ENCODE data around the gene JAM3.
A peak's percentile ranks its signal among the peaks of the same experiment; 100 is the strongest.

Gene JAM3

DNA sequence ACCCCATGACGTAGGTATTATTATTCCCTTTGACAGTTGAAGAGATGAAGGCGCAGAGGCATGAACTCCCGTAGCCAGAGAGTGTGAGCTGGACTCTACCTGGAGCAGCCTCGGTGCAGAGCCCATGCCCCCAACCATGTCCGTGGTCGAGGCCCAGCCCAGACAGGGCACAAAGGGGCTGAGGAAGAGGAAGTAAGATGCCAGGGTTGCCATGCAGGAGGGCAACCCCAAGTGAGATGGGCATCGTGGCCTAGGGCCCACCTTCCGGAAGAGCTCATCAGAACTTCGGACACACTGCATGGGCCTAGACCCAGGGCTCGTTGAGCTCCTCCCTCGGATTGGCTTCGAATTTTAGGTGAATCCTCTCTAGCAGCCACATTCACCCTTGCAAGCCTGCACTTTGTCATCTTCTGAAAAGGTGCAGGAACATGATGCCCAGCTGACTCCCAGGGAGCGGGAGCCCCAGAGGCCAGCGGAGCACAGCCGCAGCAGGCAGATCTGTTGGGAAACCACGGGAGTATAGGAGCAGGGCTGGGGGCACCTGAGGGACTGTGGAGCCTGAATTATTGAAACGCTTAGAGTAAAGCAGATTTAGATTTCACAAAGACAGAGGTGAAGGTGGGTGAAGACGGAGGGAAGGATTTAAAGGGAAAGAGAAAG lies 29.0 kb upstream of the JAM3 start:
- DNase-seq = no peak

DNA sequence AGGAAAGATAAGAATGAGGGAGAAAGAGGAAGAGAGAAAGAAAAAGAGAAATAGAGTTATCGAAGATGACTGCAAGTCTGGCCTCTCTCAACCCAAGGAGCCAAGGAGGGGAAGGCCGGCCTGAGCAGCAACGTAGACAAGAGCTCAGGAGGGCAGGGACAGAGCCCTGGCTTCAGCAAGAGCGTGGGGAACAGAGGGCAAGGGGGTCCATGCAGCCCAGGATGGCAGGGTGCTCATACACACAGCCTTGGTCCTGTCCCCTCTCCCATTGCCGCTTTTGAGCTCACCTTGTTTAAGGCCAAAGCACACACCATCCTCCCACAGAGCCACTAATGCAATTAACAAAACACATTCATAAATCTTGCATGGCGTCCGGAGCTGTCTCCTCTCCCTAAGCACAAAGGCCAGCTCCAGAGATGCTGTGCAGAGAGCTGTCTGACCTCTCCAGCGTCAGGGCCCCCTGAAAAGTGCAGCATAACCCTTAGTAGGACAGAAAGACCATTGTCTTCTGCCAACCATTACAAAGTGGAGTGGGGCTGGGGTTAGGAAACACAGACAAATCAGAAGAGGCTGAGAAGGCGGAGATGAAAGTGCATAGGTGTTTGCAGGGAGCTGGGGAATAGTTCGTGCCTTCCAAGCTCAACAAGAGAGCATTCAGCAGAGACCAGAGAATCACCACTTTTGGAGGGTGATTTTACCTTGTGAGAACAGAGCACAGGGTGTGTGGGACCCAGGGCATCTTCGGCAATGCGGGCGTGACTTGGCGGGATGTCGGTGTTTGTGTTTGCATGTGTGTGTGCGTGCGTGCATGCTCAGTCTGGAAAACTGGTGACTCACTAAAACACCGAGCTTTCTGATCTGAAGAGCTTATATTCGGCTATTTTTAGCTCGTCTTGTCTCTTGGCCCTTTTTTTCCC lies 28.2 kb upstream of the JAM3 start:
- DNase-seq = no peak

DNA sequence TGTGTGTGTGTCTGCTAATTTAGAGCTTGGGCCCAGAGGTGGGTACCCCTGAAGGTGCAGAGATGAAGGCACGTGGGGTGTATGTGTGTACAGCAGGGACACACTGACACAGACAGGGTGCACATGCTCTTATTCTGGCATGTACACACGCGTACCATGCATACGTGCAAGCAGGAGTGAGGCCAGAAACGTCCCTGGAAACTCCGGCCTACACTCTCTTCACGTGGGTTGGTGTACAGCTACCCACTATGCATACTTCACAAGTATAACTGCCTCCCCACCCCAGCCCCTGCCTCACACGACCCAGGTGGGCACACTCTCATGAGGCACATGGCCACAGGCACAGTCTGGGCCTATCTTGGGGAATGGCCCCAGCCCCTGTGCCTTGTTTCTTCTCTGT lies 27.5 kb upstream of the JAM3 start:
- DNase-seq = no peak

DNA sequence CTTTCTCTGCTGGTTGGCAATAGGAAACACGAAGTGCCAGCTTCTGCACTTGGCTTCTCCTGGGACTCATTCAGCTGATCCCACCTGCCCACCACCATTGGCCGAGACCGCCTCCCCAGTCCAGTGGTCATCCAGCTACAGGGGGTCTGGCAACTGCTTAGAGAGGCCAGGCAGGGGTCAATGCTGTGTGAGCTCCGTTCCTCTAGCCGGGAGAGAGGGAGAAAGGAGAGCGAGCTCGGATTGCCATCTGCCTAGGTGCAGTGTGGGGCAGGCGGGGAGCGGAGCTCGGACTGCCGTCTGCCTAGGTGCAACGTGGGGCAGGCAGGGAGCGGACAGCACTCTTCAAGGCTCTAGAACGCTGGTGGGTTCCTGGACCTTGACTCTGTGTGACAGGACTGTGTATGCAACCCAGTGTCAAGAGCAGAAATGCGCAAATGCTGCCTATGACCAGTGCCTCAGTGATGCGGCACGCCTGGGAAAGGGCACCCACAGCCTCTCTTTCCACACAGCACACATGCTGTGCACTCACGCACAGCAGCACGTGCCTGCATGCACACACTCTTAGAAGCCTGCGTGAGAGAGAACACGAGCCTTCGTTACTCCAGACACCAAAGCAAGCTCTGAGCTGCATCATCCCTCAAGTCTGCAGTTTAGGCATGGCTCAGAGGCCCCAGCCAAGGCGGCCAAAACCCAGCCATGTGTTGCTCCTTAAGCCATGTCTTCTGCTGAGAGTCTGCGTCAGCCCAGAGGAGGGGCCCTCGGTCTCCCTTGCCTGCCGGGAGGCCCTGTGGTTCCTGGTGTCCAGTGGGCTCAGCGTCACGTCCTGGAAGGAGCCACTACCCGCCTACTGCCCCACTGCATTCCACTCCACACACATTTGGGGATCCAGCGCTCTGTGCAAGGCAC lies 26.8 kb upstream of the JAM3 start:
- no peak for DNase-seq

DNA sequence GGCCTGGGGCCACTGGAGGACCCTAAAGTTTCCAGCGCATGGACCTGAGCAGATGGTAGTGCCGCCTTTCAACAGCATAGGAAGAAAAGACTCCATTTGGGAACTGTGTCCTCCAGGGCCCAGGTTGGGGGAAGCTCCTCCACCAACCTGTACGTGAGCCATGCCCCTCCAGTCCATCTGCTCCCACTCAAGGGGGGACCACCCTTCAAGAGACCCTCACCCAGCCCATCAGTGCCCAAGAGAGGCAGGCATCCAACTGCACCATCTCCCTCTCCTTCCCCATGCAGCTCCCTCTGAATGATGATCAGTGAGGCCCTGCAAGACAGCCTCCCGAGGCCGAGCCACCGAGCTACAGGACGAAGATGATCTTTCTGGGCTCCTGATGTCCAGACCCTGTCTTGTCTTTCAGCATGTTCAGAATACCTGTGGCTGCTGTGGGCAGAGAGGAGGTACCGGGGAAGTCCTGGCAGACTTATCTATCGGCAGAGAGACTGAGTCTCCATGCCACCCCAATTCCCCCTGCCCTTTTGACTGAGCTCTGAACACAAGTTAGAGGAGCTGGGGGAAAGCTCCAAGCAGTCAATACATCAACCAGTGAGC lies 25.0 kb upstream of the JAM3 start:
- no peak for DNase-seq

DNA sequence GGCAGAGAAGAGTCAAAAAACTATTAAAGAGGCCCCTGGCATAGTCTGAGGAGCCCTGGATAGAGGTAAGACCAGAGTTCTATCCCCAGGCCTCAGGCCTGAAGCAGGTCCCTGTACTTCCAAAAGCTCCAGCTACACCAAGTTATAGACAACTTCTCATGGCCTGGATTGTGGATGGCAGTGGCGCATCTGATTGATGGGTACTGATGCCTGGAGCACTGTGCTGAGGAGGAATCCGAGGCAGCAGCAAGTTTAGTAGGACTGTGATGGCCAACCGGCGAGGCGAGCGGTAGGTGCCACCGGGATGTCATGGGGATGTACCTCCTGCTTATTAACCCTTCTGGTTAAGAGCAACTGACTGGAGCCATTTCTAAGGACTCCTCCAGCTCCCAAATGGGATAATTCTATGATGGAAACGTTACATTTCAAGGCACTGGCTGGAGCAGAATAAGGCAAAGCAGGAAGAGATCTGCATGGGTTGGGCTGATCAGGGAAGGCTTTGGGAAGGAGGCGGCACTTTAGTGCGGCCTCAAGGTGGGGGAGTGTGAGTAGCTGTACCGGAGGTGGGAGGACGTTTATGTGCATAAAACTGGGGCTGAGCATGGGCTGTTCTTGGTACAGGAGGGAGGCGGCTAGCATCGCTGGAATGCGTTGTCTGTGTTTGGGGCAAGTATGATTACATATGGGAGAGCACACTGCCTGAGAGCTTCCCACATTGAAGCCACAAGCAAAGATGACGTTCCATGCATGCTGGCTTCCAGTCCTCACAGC lies 24.2 kb upstream of the JAM3 start:
- no peak for DNase-seq

DNA sequence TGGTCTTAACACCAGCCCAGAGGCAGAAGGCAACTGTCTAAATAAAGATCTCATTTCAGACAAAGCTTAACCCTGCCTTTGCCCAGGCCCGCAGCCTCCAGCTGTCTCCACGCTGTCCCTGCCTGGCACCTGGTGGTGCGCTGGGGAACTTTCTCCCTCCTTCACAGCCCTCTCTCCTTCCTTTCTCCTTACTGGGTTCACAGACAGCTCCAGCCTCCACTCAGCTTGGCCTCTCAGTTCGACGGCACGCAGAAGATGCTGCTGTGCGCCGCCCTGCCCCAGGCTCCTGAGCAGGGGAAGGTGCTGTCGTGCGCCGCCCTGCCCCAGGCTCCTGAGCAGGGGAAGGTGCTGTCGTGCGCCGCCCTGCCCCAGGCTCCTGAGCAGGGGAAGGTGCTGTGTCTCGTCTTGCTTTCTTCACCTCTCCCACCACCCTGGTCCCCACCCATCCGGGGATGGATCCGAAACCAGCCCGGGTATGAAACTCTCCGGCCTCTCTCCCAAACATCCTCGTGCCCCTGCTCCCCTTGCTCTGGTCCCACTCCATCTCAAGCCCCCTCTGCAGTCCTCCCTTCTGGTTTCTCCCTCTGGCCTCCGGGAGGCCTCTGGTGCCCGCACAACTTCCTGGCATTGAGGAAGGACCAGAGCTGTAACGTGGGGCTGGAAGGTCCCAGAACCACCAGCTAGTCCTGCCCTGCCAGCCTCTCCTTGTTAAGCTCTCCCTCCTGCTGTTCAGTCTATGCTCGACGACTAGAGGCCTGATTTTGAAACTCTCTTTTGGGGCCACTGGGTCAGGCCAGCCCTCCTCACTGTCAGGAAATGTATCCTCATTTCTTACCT lies 22.9 kb upstream of the JAM3 start:
- no peak for DNase-seq

DNA sequence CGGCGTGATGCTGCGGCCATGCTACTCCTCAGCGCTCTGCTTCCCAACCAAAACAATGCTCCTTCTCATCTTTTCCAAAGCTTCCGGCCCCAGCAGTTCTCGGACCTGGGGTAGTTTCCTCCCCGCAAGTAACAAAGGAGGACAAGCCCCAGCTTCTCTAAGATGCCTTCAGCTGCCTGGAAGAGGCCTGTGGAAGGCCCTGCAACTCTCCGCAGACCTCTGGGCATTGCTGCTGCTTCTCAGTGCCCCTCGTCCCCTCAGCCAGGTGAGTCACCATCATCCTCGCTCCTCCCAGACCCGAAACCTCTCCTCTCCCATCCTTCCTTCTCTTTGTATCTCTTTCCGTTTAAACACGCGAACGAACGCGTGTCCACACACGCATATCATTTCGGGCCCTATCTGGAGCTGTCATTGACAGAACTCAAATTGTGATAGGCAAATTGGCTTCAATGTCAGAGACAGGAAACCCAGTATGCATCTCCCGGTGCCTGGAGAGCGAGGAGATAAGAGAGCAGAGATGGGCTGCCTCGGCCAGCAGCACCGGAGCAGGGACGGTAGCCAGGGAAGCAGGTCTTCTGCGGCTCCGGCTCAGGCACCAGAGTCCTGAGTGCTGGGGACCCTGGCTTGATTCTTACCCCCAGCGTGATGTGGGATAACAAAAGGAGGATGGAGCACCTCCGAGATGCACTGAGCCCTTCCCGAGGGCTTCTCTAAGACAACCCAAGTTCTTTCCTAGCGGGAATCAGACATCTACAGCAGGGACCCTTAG lies 22.0 kb upstream of the JAM3 start:
- DNase-seq = no peak

DNA sequence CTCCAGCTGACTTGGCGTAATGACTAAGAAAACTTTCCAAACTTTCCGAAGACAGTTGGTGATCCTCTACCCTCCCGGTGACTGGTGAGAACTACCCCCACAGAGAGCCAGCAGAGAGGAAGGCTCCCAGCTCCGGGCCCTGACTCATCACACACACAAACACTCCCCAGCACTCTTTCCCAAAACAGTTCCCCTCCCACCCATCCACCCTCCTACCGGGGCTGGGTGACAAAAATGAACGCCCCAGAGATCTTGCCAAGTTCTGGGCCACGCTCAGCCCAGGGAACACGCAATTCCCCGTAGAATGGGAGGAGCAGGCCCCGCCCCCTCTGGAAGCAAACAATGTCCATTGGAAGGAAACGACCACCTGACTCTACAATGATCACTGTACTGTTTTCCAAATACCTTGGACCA lies 21.3 kb upstream of the JAM3 start:
- DNase-seq = no peak

DNA sequence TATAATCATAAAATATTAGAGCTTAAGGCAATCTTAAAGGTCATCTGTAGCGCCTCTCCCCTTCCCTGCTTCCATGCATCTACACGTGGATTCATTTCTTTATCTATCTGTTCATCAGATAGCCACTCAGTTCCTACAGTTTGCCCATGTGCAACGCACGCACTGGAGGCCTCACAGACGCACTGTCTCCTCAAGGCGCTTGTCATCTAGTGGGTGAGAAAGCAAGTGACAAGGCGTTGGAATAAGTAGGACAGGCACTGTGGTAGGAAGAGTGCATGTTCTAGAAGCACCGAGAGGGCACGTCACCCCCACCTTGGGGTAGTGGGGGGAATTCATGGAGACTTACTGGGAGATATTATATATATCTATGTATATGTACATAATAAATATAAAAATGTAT lies 20.8 kb upstream of the JAM3 start:
- no peak for DNase-seq

DNA sequence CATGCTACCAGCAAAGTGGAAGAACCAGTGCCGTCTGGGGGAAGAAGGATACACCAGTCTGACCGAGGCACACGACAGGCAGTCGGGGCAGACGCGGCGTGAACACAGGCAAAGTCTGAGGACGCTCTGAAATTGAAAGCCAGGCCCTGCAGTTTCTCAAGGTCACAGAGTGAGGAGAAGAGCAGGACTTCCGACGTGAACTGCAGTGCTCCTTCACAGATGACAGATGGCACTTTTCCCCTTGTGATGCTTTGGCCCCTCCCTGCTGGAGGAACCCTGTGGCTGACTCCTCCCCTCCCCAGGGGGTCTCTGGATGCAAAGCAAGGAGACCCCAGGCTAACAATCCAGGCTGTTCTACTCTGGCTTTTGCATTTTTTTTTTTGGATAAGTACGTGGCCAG lies 19.6 kb upstream of the JAM3 start:
- no peak for DNase-seq

DNA sequence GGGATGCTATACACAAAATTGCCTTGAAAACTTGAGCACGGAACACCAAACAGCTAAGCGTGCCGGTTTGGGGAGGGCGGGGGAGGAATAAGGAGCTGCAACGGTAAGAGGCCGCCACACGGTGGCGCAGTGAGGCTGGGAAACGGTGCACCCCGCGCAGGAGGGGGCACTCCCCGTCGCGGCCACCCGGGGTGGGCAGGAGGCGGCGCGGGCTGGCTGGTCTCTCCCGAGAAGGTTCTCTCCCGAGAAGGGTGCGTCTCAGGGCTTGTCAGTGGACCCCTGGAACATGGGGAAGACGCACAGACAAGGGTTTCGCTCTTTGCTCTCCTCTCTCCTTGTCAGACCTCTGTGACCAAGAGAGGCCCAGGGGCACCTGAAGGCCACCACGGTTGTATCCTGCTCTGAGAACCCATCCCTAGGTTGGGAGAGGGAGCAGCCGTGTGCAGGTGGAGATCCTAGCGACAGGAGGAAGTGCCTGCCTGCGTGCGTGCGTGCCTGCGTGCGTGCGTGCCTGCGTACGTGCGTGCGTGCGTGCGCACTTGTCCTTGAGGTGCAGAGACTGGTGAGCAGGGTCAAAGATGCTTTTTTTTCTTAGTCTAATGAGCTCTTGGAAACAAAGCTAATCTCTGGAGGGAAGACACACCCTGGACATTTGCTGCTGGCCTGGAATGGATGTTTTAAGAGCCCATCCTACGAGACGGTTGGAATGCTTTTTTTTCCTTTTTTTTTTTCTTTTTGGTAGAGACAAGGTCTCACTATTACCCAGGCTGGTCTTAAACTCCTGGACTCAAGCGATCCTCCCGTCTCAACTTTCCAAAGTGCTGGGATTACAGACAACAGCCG lies 18.1 kb upstream of the JAM3 start:
- peak; percentile 63 for DNase-seq

DNA sequence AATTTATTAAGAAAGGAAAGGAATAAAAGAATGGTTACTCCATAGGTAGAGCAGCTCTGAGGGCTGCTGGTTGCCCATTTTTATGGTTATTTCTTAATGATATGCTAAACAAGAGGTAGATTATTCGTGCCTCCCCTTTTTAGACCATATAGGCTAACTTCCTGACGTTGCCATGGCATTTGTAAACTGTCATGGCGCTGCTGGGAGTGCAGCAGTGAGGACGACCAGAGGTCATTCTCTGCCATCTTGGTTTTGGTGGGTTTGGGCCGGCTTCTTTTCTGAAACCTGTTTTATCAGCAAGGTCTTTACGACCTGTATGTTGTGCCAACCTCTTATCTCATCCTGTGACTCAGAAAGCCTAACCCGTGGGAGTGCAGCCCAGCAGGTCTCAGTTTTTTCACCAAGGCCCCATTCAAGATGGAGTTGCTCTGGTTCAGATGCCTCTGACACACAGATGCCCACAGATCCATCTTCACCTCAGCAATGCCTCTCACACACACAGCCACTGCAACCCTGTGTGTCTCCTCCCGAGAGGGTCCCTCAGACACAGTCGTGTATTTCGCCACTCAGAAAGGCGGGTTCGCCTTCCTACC lies 16.4 kb upstream of the JAM3 start:
- no peak for DNase-seq

DNA sequence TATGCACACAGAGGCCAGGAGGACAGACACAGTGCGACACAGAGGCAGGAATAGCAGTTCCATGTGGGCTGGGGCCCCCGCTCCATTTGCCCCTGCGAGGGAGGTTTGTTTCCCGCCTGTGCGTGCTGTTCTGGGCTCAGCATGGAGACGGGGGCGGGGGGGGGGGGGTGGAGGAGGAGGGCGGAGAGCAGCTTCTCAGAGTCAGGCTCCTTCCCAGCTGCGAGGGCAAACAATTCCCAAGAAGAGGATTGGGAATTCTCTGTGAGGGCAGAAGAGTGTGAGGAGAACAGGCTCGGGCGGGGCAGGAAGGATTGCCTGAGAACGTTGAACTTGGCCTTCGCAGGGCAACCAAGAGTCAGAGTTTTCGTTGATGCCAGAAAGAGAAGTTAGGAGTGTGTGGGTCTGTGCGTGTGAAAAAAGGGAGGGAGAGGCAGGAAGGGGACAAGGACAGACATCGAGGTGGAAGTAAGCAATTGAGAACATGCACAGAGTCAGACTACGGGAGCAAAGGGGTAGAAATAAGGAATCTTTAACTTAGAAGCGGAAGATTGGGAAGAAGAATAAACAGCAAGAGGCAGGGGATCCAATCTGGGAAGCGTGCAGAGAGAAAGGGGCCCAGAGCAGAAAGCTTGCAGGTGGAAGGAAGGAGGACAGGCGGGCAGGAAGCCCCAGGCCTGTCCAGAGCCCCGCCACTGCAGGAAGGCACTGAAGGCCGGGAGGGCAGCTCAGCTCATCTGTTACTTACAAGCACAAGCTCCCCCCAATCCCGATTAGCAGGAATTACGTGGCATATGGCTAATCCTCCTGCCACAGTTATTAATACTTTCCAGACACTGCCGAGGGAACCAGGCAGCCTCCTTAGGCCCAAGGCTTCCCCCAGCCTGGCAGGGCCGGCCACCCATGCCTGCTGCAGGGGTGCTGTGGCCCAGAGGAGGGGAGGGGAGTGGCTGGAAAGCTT lies 15.6 kb upstream of the JAM3 start:
- no peak for DNase-seq

DNA sequence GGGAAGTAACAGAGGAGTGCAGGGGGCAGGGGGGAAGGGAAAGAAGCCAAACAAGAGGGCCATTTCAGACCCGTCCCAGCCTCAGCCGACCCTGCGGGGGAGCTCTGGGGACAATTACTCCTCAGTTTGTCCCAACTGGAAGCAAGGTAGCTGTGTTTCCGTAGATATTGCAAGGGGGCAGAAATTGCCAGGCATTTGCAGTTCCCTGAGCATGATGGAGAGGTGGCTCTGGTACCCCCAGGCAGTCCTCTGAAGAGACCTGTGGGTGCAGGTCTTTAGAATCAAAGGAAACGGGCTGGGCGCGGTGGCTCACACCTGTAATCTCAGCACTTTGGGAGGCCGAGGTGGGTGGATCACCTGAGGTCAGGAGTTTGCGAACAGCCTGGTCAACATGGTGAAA lies 13.8 kb upstream of the JAM3 start:
- no peak for DNase-seq

DNA sequence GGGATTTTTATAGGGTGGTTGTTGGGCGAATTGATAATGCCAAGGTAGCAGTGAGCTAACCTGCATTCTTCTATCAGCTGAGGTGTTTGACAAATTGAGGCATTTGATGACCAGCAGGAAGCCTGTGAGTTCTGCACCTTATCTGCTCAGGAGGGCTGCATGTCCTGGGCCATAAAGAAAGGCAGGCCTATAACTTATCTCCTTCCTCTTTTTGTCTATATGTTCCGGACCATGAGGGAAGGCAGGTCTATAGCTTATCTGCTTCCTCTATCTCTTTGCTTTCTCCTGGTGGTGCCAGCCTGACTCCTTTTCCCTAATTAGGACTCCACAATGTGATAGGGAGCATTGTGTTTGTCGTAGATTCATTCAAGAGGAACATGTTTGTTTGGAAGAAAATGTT lies 8.6 kb upstream of the JAM3 start:
- no peak for DNase-seq

DNA sequence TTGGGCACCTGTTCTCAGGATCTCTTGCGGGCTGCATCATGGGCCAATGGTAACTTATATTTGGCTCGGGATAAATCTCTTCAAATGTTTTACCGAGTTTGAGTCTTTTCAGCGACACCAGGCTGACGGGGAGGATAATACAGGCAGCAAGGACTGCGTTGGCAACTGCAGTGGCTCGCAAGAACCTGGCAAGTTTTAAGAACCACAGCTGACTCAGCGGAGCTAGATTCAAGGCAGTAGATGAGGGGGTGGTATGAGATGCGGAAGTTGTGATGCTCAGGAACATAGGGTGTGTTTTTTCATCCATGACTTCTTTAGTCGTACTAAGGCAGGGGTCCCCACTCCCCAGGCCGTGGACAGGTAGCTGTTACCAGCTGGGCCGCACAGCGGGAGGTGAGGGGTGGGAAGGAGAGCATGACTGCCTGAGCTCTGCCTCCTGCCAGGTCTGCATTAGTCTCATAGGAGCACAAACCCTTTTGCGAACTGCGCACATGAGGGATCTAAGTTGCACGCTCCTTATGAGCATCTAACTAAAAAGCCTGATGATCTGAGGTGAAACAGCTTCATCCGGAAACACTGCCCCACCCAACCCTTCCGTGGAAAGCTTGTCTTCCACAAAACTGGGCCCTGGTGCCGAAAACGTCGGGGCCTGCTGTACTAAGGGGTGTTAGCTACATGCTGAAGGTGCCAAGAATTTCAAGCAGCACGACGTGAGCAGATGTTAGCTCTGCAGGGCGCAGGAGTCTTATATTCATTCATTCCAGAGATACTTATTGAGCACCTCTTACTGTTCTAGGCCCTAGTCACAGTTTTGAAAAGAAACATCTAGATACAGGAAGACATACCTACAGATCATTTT lies 6.4 kb upstream of the JAM3 start:
- DNase-seq = no peak
